GM23338 (cell line): ENCODE measurements around the gene MANEAL.

Source experiments
- EZH2 ChIP-seq: fragments of 200-600 bp; sonication (generic); IDR thresholded peaks from one replicate; pipeline ENCODE4 v1.8.0; 2017; ENCODE audit warnings: antibody characterized with exemption, mild to moderate bottlenecking, low read depth; ENCODE audit not compliant: unreplicated experiment
- EZH2phosphoT487 ChIP-seq: fragments of 200-600 bp; sonication (generic); IDR thresholded peaks from one replicate; pipeline ENCODE4 v1.8.1; 2018; ENCODE audit warnings: antibody characterized with exemption; ENCODE audit not compliant: unreplicated experiment
- JUNB ChIP-seq: IDR thresholded peaks from one replicate; pipeline ENCODE4 v1.6.1; 2016; ENCODE audit warnings: antibody characterized with exemption; ENCODE audit not compliant: unreplicated experiment
- POLR2AphosphoS5 ChIP-seq: IDR thresholded peaks from 2 replicates; pipeline ENCODE4 v1.6.1; 2016; ENCODE audit warnings: antibody characterized with exemption, low read depth
- ZNF114 ChIP-seq: fragments of 250-450 bp; sonication (Bioruptor Pico); IDR thresholded peaks from 2 replicates; pipeline ENCODE4 v1.5.0; 2020; ENCODE audit warnings: mild to moderate bottlenecking, moderate library complexity
- TF ChIP-seq, protein P1 (sequence below), 2 experiments: fragments of 200-600 bp in 1 of 2; sonication (generic) in 1 of 2; conservative IDR thresholded peaks; 2 replicates each; pipeline versions ENCODE4 v1.5.1 to v1.6.1; 2016 to 2017; ENCODE audit warnings: antibody characterized with exemption in 2 of 2, low read depth in 2 of 2, mild to moderate bottlenecking in 2 of 2, moderate library complexity in 1 of 2

- TF ChIP-seq EZH2phosphoT487 (peak; percentile 48), EZH2 (peak; percentile 69), POLR2AphosphoS5 (peak; percentile 29; the same call in 1 of the 2 replicates), JUNB (no peak), ZNF114 (CRISPR knock-in tag) (no peak)
- TF ChIP-seq, protein P1, sequence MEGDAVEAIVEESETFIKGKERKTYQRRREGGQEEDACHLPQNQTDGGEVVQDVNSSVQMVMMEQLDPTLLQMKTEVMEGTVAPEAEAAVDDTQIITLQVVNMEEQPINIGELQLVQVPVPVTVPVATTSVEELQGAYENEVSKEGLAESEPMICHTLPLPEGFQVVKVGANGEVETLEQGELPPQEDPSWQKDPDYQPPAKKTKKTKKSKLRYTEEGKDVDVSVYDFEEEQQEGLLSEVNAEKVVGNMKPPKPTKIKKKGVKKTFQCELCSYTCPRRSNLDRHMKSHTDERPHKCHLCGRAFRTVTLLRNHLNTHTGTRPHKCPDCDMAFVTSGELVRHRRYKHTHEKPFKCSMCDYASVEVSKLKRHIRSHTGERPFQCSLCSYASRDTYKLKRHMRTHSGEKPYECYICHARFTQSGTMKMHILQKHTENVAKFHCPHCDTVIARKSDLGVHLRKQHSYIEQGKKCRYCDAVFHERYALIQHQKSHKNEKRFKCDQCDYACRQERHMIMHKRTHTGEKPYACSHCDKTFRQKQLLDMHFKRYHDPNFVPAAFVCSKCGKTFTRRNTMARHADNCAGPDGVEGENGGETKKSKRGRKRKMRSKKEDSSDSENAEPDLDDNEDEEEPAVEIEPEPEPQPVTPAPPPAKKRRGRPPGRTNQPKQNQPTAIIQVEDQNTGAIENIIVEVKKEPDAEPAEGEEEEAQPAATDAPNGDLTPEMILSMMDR (conservative IDR thresholded peaks at IDR 0.05; ENCODE audit: low read depth in 2 of 2): no peak
Observed at GRCh38 chr1:37753473-37754321, 40.0 kb upstream of the MANEAL start.
